ENCODE measurements around the gene NLGN3. TPM values are rescaled to one million over a fixed set of nuclear protein-coding genes. Genes with fewer than 3 reads are reported as not detected.

Gene NLGN3
- polyA plus RNA-seq, 1 donor = 3.8 TPM

DNA sequence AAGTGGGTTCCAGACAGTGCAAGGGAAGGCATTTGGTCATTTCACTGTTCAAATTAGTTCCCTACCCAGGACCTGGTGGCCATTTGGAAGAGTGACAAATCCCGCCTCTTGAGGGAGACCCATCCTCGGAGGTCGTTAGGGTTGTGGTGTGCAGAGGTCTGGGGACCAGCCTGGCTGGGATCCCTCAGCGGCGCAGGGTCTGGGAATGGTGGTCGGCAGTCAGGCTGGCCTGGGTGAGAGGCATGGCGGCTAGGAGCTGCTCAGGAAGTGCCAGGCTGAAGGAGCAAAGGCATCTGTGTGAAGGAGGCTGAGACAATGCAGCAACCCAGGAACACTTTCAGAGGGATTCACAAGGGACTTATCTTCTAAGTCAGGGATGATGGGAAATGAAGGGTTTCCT lies 6.7 kb downstream of the NLGN3 start:
- Histone ChIP-seq H3K9me3 (ENCODE audit: control insufficient read depth, low read depth, low read length) (no peaks in the 10 kb centered on the region), H3K4me3 (ENCODE audit: low read length) (no peak overlapping the region), H3K36me3 (ENCODE audit: control insufficient read depth, insufficient read depth, low read length) (no peaks in the 10 kb centered on the region), H3K27me3 (ENCODE audit: control insufficient read depth, insufficient read depth, low read length) (no peaks in the 10 kb centered on the region), H3K4me1 (ENCODE audit: control insufficient read depth, insufficient read depth, low read length) (no peaks in the 10 kb centered on the region), H3K27ac (ENCODE audit: low read length) (no peak overlapping the region)
- no CpG with 5 or more reads among the region's 7 CpGs for WGBS (ENCODE audit: insufficient coverage, low lambda C conversion rate)
- DNase-seq = no peak

DNA sequence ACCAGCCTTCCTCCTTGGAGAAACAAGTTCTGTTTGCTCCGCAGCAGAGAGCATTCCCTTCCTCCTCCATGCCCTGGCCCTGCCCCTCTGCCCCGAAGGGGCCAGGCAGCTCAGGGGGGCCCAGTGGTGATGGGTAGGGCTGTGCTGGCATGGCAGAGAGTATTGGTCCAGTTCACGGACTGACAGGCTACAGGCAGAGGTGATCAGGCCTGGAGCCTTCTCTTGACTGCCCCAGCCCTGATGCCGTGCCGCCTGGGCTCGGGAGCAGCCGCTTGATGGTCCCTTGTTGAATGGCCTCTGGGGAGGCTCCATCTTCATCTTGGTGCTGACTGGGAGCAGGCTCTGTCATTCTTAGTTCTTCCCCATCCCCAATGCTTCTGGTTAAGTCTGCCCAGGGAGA lies 9.6 kb downstream of the NLGN3 start:
- H3K4me1 ChIP-seq (ENCODE audit: control insufficient read depth, insufficient read depth, low read length) = no peaks in the 10 kb centered on the region
- H3K27me3 ChIP-seq (ENCODE audit: control insufficient read depth, insufficient read depth, low read length) = no peaks in the 10 kb centered on the region
- no peaks in the 10 kb centered on the region for H3K36me3 ChIP-seq (ENCODE audit: control insufficient read depth, insufficient read depth, low read length)
- no peak overlapping the region for H3K4me3 ChIP-seq (ENCODE audit: low read length)
- no CpG with 5 or more reads among the region's 7 CpGs for WGBS (ENCODE audit: insufficient coverage, low lambda C conversion rate)
- no peak overlapping the region for H3K27ac ChIP-seq (ENCODE audit: low read length)
- DNase-seq = no peak
- H3K9me3 ChIP-seq (ENCODE audit: control insufficient read depth, low read depth, low read length) = no peaks in the 10 kb centered on the region

DNA sequence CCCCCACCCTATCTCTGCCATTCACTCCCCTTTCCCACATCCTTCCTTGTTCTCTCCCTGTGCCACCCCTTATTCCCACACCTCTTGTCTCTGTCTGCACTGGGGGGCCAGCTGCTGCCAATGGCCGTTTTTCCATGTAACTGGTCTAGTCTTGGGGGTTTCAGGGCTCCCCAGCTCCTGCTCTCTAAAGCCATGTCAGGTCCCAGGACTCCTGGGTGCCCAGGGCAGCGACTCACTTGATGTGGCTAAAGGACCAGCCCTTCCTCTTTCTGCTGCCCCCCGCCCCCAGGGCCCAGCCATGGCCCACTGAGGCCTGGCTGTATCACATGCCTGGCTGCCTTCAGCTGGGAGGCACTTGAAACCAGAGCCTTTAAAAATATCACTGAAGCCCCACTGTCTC lies 10.0 kb downstream of the NLGN3 start:
- Histone ChIP-seq H3K27me3 (ENCODE audit: control insufficient read depth, insufficient read depth, low read length) (no peaks in the 10 kb centered on the region), H3K4me3 (ENCODE audit: low read length) (no peak overlapping the region), H3K9me3 (ENCODE audit: control insufficient read depth, low read depth, low read length) (no peaks in the 10 kb centered on the region), H3K27ac (ENCODE audit: low read length) (no peak overlapping the region), H3K4me1 (ENCODE audit: control insufficient read depth, insufficient read depth, low read length) (no peaks in the 10 kb centered on the region), H3K36me3 (ENCODE audit: control insufficient read depth, insufficient read depth, low read length) (no peaks in the 10 kb centered on the region)
- WGBS (ENCODE audit: insufficient coverage, low lambda C conversion rate) = no CpG with 5 or more reads among the region's 3 CpGs
- no peak for DNase-seq

DNA sequence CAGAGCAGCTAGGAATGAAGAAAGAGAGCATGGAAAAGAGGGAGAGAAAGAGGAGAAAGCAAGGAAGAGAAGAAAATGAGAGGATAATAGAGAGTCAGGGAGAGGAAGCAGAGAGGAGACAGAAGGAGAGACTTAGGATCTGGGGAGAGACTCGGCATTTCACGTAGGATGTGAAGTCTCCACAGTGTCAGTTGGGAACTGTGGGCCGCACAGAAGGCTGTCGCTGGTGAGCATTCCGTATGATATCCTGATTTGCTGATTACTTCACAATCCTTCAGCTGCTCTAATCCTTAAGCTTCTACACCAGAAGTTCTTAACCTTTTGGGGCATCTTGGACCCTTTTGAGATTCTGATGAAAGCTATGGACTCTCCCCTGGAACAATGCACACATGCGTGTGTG lies 14.0 kb downstream of the NLGN3 start:
- no peaks in the 10 kb centered on the region for H3K36me3 ChIP-seq (ENCODE audit: control insufficient read depth, insufficient read depth, low read length)
- H3K4me3 ChIP-seq (ENCODE audit: low read length) = no peak overlapping the region
- DNase-seq = no peak
- no CpG with 5 or more reads among the region's 6 CpGs for whole genome bisulfite sequencing (ENCODE audit: insufficient coverage, low lambda C conversion rate)
- no peaks in the 10 kb centered on the region for H3K27me3 ChIP-seq (ENCODE audit: control insufficient read depth, insufficient read depth, low read length)
- H3K27ac ChIP-seq (ENCODE audit: low read length) = no peak overlapping the region
- no peaks in the 10 kb centered on the region for H3K4me1 ChIP-seq (ENCODE audit: control insufficient read depth, insufficient read depth, low read length)
- H3K9me3 ChIP-seq (ENCODE audit: control insufficient read depth, low read depth, low read length) = no peaks in the 10 kb centered on the region

DNA sequence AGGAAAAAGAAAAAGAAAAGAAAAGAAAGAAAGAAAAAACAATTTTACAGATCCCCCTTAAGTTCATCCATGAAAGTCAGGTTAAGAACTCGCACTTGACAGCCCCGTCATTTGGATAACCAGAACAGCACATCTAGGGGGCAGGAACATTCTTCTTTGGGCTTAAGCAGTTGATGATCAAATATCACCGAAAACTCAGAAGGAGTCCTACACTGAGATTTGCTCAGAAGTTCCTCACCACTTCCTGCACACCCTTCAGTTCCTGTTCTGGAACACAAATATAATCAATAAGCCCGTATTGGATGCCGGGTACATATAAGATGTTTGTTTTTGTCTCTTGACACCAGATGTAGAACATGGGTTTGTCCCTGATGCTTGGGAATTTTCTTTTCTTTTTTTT lies 14.7 kb downstream of the NLGN3 start:
- Histone ChIP-seq H3K4me1 (ENCODE audit: control insufficient read depth, insufficient read depth, low read length) (no peaks in the 10 kb centered on the region), H3K27ac (ENCODE audit: low read length) (no peak overlapping the region), H3K27me3 (ENCODE audit: control insufficient read depth, insufficient read depth, low read length) (no peaks in the 10 kb centered on the region), H3K4me3 (ENCODE audit: low read length) (no peak overlapping the region), H3K36me3 (ENCODE audit: control insufficient read depth, insufficient read depth, low read length) (no peaks in the 10 kb centered on the region), H3K9me3 (ENCODE audit: control insufficient read depth, low read depth, low read length) (no peaks in the 10 kb centered on the region)
- no peak for DNase-seq
- WGBS (ENCODE audit: insufficient coverage, low lambda C conversion rate) = no CpG with 5 or more reads among the region's 5 CpGs

DNA sequence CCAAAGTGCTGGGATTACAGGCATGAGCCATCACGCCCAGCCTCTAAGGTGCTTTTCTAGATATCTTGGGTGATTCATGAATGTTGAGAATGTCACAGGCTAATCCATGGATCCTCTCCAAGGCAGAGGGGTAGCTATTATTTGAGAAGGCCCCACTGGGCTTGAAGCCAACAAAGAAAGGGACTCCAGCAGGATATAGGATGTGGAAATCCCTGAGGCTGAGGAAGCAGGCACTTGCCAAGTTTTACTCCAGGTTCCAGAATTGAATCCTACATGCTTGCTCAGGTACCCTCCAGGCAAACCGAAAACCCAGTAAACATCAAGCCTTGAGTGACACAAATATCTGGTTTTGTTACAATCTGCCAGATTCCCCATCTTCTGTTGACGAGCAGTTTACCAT lies 15.8 kb downstream of the NLGN3 start:
- no peak overlapping the region for H3K27ac ChIP-seq (ENCODE audit: low read length)
- no peaks in the 10 kb centered on the region for H3K36me3 ChIP-seq (ENCODE audit: control insufficient read depth, insufficient read depth, low read length)
- no peak overlapping the region for H3K4me3 ChIP-seq (ENCODE audit: low read length)
- no peaks in the 10 kb centered on the region for H3K27me3 ChIP-seq (ENCODE audit: control insufficient read depth, insufficient read depth, low read length)
- DNase-seq = no peak
- no CpG with 5 or more reads among the region's 3 CpGs for WGBS (ENCODE audit: insufficient coverage, low lambda C conversion rate)
- H3K4me1 ChIP-seq (ENCODE audit: control insufficient read depth, insufficient read depth, low read length) = no peaks in the 10 kb centered on the region
- no peaks in the 10 kb centered on the region for H3K9me3 ChIP-seq (ENCODE audit: control insufficient read depth, low read depth, low read length)

DNA sequence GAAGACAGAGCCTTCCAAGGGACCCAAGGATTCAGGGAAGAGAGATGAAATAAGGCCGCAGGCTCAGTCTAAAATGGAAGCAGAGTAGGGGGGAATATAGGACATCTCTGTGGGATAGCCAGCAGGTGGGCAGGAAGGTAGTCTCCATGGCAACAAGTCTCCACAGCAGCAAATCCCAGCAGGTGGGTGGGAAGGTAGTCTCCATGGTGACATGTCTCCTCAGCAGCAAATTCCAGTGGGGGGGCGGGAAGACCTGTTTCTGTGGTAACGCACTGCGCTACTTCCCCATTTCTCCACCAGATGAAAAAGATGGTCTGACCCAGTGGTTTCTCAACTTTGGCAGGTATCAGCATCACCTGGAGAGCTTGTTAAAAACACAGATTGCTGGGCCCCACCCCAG lies 18.3 kb downstream of the NLGN3 start:
- Histone ChIP-seq H3K4me3 (ENCODE audit: low read length) (no peak overlapping the region), H3K36me3 (ENCODE audit: control insufficient read depth, insufficient read depth, low read length) (no peaks in the 10 kb centered on the region), H3K4me1 (ENCODE audit: control insufficient read depth, insufficient read depth, low read length) (no peaks in the 10 kb centered on the region), H3K27me3 (ENCODE audit: control insufficient read depth, insufficient read depth, low read length) (no peaks in the 10 kb centered on the region), H3K27ac (ENCODE audit: low read length) (no peak overlapping the region), H3K9me3 (ENCODE audit: control insufficient read depth, low read depth, low read length) (no peaks in the 10 kb centered on the region)
- no CpG with 5 or more reads among the region's 4 CpGs for WGBS (ENCODE audit: insufficient coverage, low lambda C conversion rate)
- no peak for DNase-seq

DNA sequence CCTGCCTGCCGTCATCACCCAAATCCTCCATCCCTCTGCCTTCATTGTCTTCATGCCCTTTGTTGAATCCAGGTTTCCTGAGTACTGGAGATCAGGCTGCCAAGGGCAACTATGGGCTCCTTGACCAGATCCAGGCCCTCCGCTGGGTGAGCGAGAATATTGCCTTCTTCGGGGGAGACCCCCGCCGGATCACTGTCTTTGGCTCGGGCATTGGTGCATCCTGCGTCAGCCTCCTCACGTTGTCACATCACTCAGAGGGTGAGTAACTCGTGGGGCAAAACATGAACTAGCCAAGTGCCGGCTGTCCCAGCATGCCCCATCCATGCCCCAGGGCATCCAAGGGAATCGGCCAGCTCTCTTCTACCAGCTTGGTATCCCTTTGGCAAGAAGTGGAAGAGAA lies 19.4 kb downstream of the NLGN3 start:
- H3K27ac ChIP-seq (ENCODE audit: low read length) = no peak overlapping the region
- H3K36me3 ChIP-seq (ENCODE audit: control insufficient read depth, insufficient read depth, low read length) = no peaks in the 10 kb centered on the region

DNA sequence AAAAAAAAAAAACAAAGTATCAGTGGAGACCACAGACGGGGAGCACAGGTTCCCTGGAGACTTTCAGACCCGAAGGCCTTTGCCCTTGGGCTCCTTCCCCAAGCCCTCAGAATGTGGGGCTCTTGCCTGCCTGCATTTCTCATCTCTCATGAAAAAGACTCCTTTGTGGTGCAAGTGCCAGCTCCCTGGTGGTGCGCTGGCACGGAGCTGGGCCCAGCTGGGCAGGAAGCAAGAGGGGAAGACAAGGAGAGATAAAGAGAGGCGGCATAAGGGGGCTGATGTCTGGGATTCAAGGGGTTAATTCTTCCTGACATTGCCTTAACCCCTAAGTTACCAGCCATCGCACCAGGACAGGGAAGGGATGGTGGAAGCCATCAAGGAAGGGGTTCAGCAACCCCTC lies 21.8 kb downstream of the NLGN3 start:
- no CpG with 5 or more reads among the region's 6 CpGs for WGBS (ENCODE audit: insufficient coverage, low lambda C conversion rate)
- H3K27ac ChIP-seq (ENCODE audit: low read length) = no peak overlapping the region
- no peaks in the 10 kb centered on the region for H3K36me3 ChIP-seq (ENCODE audit: control insufficient read depth, insufficient read depth, low read length)
- H3K4me3 ChIP-seq (ENCODE audit: low read length) = no peak overlapping the region
- H3K9me3 ChIP-seq (ENCODE audit: control insufficient read depth, low read depth, low read length) = no peaks in the 10 kb centered on the region
- no peak for DNase-seq
- no peaks in the 10 kb centered on the region for H3K27me3 ChIP-seq (ENCODE audit: control insufficient read depth, insufficient read depth, low read length)
- no peaks in the 10 kb centered on the region for H3K4me1 ChIP-seq (ENCODE audit: control insufficient read depth, insufficient read depth, low read length)

More for the DNA sequence above, 19.4 kb downstream of the NLGN3 start:
- Histone ChIP-seq H3K9me3 (ENCODE audit: control insufficient read depth, low read depth, low read length) (no peaks in the 10 kb centered on the region), H3K4me1 (ENCODE audit: control insufficient read depth, insufficient read depth, low read length) (no peaks in the 10 kb centered on the region), H3K4me3 (ENCODE audit: low read length) (no peak overlapping the region), H3K27me3 (ENCODE audit: control insufficient read depth, insufficient read depth, low read length) (no peaks in the 10 kb centered on the region)
- no CpG with 5 or more reads among the region's 12 CpGs for WGBS (ENCODE audit: insufficient coverage, low lambda C conversion rate)
- no peak for DNase-seq

DNA sequence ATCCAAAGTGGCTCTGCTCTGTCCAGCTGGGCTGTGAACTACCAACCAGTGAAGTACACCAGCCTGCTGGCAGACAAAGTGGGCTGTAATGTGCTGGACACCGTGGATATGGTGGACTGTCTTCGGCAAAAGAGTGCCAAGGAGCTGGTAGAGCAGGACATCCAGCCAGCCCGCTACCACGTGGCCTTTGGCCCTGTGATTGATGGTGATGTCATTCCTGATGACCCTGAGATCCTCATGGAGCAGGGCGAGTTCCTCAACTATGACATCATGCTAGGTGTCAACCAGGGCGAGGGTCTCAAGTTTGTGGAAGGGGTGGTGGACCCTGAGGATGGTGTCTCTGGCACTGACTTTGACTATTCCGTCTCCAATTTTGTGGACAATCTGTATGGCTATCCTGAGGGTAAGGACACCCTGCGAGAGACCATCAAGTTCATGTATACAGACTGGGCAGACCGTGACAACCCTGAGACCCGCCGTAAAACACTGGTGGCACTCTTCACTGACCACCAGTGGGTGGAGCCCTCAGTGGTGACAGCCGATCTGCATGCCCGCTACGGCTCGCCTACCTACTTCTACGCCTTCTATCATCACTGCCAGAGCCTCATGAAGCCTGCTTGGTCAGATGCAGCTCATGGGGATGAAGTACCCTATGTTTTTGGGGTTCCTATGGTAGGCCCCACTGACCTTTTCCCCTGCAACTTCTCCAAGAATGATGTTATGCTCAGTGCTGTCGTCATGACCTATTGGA lies 22.6 kb downstream of the NLGN3 start:
- no peak overlapping the region for H3K27ac ChIP-seq (ENCODE audit: low read length)
- no CpG with 5 or more reads among the region's 17 CpGs for WGBS (ENCODE audit: insufficient coverage, low lambda C conversion rate)
- DNase-seq = no peak
- no peaks in the 10 kb centered on the region for H3K27me3 ChIP-seq (ENCODE audit: control insufficient read depth, insufficient read depth, low read length)
- H3K4me3 ChIP-seq (ENCODE audit: low read length) = no peak overlapping the region
- H3K4me1 ChIP-seq (ENCODE audit: control insufficient read depth, insufficient read depth, low read length) = no peaks in the 10 kb centered on the region
- no peaks in the 10 kb centered on the region for H3K36me3 ChIP-seq (ENCODE audit: control insufficient read depth, insufficient read depth, low read length)
- H3K9me3 ChIP-seq (ENCODE audit: control insufficient read depth, low read depth, low read length) = no peaks in the 10 kb centered on the region

DNA sequence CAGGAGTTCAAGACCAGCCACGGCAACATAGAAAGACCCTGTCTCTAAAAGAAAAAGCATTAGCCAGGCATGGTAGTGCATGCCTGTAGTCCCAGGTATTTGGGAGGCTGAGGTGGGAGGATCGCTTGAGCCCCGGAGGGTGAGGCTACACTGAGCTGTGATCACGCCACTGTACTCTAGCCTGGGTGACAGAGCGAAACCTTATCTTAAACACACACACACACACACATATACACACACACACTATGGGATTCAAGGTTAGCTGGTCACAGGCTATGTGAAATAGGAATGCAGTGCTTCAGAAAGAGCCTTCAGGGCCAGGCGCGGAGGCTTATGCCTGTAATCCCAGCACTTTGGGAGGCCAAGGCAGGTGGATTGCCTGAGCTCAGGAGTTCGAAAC lies 23.5 kb downstream of the NLGN3 start:
- Histone ChIP-seq H3K27me3 (ENCODE audit: control insufficient read depth, insufficient read depth, low read length) (no peaks in the 10 kb centered on the region), H3K4me1 (ENCODE audit: control insufficient read depth, insufficient read depth, low read length) (no peaks in the 10 kb centered on the region), H3K36me3 (ENCODE audit: control insufficient read depth, insufficient read depth, low read length) (no peaks in the 10 kb centered on the region), H3K4me3 (ENCODE audit: low read length) (no peak overlapping the region), H3K9me3 (ENCODE audit: control insufficient read depth, low read depth, low read length) (no peaks in the 10 kb centered on the region), H3K27ac (ENCODE audit: low read length) (no peak overlapping the region)
- DNase-seq = no peak
- WGBS (ENCODE audit: insufficient coverage, low lambda C conversion rate) = no CpG with 5 or more reads among the region's 8 CpGs
